Endothelial cell of umbilical vein (primary cell): ENCODE measurements around the gene FAM222B. TPM values are rescaled to one million over a fixed set of nuclear protein-coding genes. Genes with fewer than 3 reads are reported as not detected.
"Not testable (repeated sequence)": the region's sequence is repeated elsewhere in the genome, so short reads cannot be mapped to it uniquely, and the experiment has no call there.

Source experiments
- BruUV-seq: library from RNA; stranded (reverse); fragments of 400-500 nt; replicated peaks from 2 replicates; lab custom pipeline; 2021; lab: Mats Ljungman, UMichigan
- CTCF ChIA-PET: fragments of 300-600, 350-600 bp; sonication (Branson Sonifier 250); formaldehyde crosslinking; loops from one replicate; lab custom pipeline; 2021; ENCODE audit warnings: antibody characterized with exemption, inconsistent platforms; lab: Charles Lee
- POLR2A ChIA-PET: fragments of 300-600, 350-600 bp; sonication (Branson Sonifier 250); formaldehyde crosslinking; loops from one replicate; lab custom pipeline; 2021; ENCODE audit warnings: antibody characterized with exemption, inconsistent platforms; lab: Charles Lee
- DNase-seq: peaks from one replicate; pipeline ENCODE4 v3.0.0-alpha.2; 2011; ENCODE audit warnings: low read depth, low spot score
- FAIRE-seq: peaks from 2 replicates; lab custom pipeline; 2011; peaks lifted over from hg19 to GRCh38; lab: Jason Lieb, UNC
- H2AFZ ChIP-seq: 2 replicates; pipeline ENCODE4 v1.6.0; 2012; ENCODE audit warnings: low read depth, low read length, control low read depth, inconsistent platforms
- H3K27ac ChIP-seq: 2 replicates; pipeline ENCODE4 v1.5.1; 2011; ENCODE audit warnings: low read depth, mild to moderate bottlenecking, control low read depth, low read length, moderate library complexity; ENCODE audit not compliant: insufficient read depth
- H3K27me3 ChIP-seq, 2 experiments: 2 replicates each; pipeline versions ENCODE4 v1.6.0 to v1.6.1; 2011; ENCODE audit warnings: low read length in 2 of 2, mixed read lengths in 1 of 2; ENCODE audit not compliant: control insufficient read depth in 2 of 2, insufficient read depth in 2 of 2
- H3K36me3 ChIP-seq, 2 experiments: 2 replicates in 1 of 2; 3 replicates in 1 of 2; pipeline ENCODE4 v1.5.1; 2011; ENCODE audit warnings: low read length in 2 of 2, mild to moderate bottlenecking in 1 of 2, moderate library complexity in 1 of 2; ENCODE audit not compliant: control insufficient read depth in 2 of 2, insufficient read depth in 2 of 2; ENCODE audit errors: extremely low read depth in 1 of 2
- H3K4me1 ChIP-seq: 3 replicates; pipeline ENCODE4 v1.5.1; 2011; ENCODE audit warnings: mild to moderate bottlenecking, low read length; ENCODE audit not compliant: control insufficient read depth, insufficient read depth; ENCODE audit errors: extremely low read depth
- H3K4me2 ChIP-seq: 2 replicates; pipeline ENCODE4 v1.6.1; 2011; ENCODE audit warnings: low read length, control low read depth, mixed read lengths; ENCODE audit not compliant: insufficient read depth
- H3K4me3 ChIP-seq, 3 experiments: fragments of 200-600 bp in 1 of 3; sonication (generic), shearing (Covaris generic) in 1 of 3; replicated peaks in 1 of 3; 2 replicates each; pipeline ENCODE4 v1.5.1; 2011 to 2016; ENCODE audit warnings: control low read depth in 3 of 3, low read length in 3 of 3, mild to moderate bottlenecking in 2 of 3, inconsistent platforms in 1 of 3, low read depth in 1 of 3, moderate library complexity in 1 of 3; ENCODE audit not compliant: insufficient read depth in 1 of 3
- H3K79me2 ChIP-seq: 2 replicates; pipeline ENCODE4 v1.6.0; 2012; ENCODE audit warnings: low read length, inconsistent platforms; ENCODE audit not compliant: control insufficient read depth, insufficient read depth
- H3K9ac ChIP-seq: replicated peaks from 2 replicates; pipeline ENCODE3; 2011; ENCODE audit warnings: low read length, control low read depth; ENCODE audit not compliant: insufficient read depth; ENCODE audit errors: extremely low read depth
- H3K9me1 ChIP-seq: replicated peaks from 3 replicates; pipeline ENCODE4 v1.6.0; 2011; ENCODE audit warnings: mild to moderate bottlenecking, low read length; ENCODE audit not compliant: control insufficient read depth, insufficient read depth; ENCODE audit errors: extremely low read depth
- H3K9me3 ChIP-seq: replicated peaks from 2 replicates; pipeline ENCODE4 v1.5.1; 2012; ENCODE audit warnings: low read length, inconsistent platforms; ENCODE audit not compliant: control insufficient read depth, insufficient read depth
- H4K20me1 ChIP-seq: replicated peaks from 2 replicates; pipeline ENCODE3; 2011; ENCODE audit warnings: mild to moderate bottlenecking, low read length; ENCODE audit not compliant: control insufficient read depth, insufficient read depth; ENCODE audit errors: extremely low read depth
- CTCF ChIP-seq, 2 donors: IDR thresholded peaks; 1 replicate in 1 of 2; 2 replicates in 1 of 2; pipeline ENCODE4 v1.5.1; 2011; ENCODE audit warnings: low read length in 2 of 2, mild to moderate bottlenecking in 2 of 2, moderate library complexity in 2 of 2, control low read depth in 1 of 2, inconsistent platforms in 1 of 2, low read depth in 1 of 2; ENCODE audit not compliant: insufficient read depth in 1 of 2; ENCODE audit errors: extremely low read depth in 1 of 2
- EZH2 ChIP-seq: IDR thresholded peaks from 2 replicates; pipeline ENCODE4 v1.6.1; 2012; ENCODE audit warnings: borderline replicate concordance, low read depth, mild to moderate bottlenecking, moderate library complexity, low read length, inconsistent platforms; ENCODE audit not compliant: severe bottlenecking
- FOS ChIP-seq: IDR thresholded peaks from 2 replicates; pipeline ENCODE4 v1.6.1; 2011; ENCODE audit warnings: mild to moderate bottlenecking, low read length, moderate library complexity, borderline replicate concordance; ENCODE audit not compliant: insufficient read depth
- GATA2 ChIP-seq: IDR thresholded peaks from 2 replicates; pipeline ENCODE4 v1.7.0; 2011; ENCODE audit warnings: low read depth, mild to moderate bottlenecking, moderate library complexity, mixed read lengths, low read length; ENCODE audit not compliant: insufficient read length, insufficient read depth
- JUN ChIP-seq: IDR thresholded peaks from 2 replicates; pipeline ENCODE4 v1.6.1; 2011; ENCODE audit warnings: borderline replicate concordance, low read depth; ENCODE audit not compliant: insufficient read length, insufficient read depth
- MAX ChIP-seq: IDR thresholded peaks from 2 replicates; pipeline ENCODE4 v1.6.1; 2011; ENCODE audit not compliant: insufficient read depth, insufficient read length
- MYC ChIP-seq: IDR thresholded peaks from one replicate; pipeline ENCODE4 v1.6.1; 2011; ENCODE audit warnings: mild to moderate bottlenecking, low read depth, low read length
- POLR2A ChIP-seq: IDR thresholded peaks from 2 replicates; pipeline ENCODE4 v1.6.1; 2012; ENCODE audit warnings: low read depth, mild to moderate bottlenecking, control low read depth, low read length
- POLR2AphosphoS5 ChIP-seq: IDR thresholded peaks from 2 replicates; pipeline ENCODE4 v1.6.1; 2012; ENCODE audit warnings: low read depth, mild to moderate bottlenecking, control low read depth, low read length, moderate library complexity; ENCODE audit not compliant: insufficient read depth
- dilution Hi-C: fragments of 300-500 bp; cut with MboI; formaldehyde crosslinking; loops from one replicate; pipeline ENCODE4 v1.15.0; 2019; ENCODE audit warnings: low sequenced_read_pairs; ENCODE audit not compliant: extremely low pct_ligation_motif_present
- intact Hi-C: fragments of 100-400 bp; cut with micrococcal nuclease; formaldehyde crosslinking; loops from one replicate; pipeline ENCODE4 v1.10.0; 2022
- polyA plus RNA-seq, 4 experiments: library from polyadenylated mRNA; depleted of rRNA in 3 of 4; stranded (reverse) in 3 of 4; unstranded in 1 of 4; fragments of >200 nt; gene quantifications; 2 replicates each; pipeline versions ENCODE4 v1.2.1 to v1.2.3, GENCODE V29; 2011 to 2012; ENCODE audit warnings: missing spikeins in 1 of 4
- total RNA-seq: library from RNA; stranded (reverse); gene quantifications from 2 replicates; pipeline ENCODE4 v1.2.3, GENCODE V29; 2021

Gene FAM222B
- total and polyA plus RNA-seq, 2 donors (not counting 3 experiments of a cell fraction or from before 2014, with no cell fraction given): 21.1 to 30.6 TPM

GRCh38 chr17:28878158-28878910 is 35.7 kb upstream of the FAM222B start:
- intact Hi-C loops: loop anchor here (2.0 kb wide), 1 partner anchor 14 kb away; no protein-coding TSS in a partner anchor
- no peak for FAIRE-seq
- no peaks in the 10 kb centered on the region for H3K9me1 ChIP-seq
- BruUV-seq: no TSS peak
- CTCF ChIA-PET: interaction anchor here (1.2 to 3.0 kb wide), 10 partner anchors 8 to 151 kb away, joined by 6 to 47 read pairs (median 10); partner anchors contain the start of genes NEK8 and TLCD1
- no peaks in the 10 kb centered on the region for H3K27me3 ChIP-seq
- POLR2A ChIA-PET: no interaction called here
- peaks cover 11 to 39% of the 10 kb centered on the region in 2 experiments for H3K36me3 ChIP-seq
- H3K4me3 ChIP-seq: no peak overlapping the region
- TF ChIP-seq CTCF (IDR thresholded peaks at IDR 0.05; ENCODE audit: extremely low read depth in 1 of 2, insufficient read depth in 1 of 2, low read depth in 1 of 2, low read length in 2 of 2): no peak
- no peak for TF ChIP-seq FOS
- TF ChIP-seq MAX: no peak
- TF ChIP-seq POLR2AphosphoS5: no peak
- no peak for TF ChIP-seq EZH2
- no peak for TF ChIP-seq MYC
- no peak for TF ChIP-seq POLR2A
- no peak for TF ChIP-seq JUN
- no peak for TF ChIP-seq GATA2
- H2AFZ ChIP-seq: no peak overlapping the region
- H4K20me1 ChIP-seq: no peaks in the 10 kb centered on the region
- H3K79me2 ChIP-seq: no peaks in the 10 kb centered on the region
- DNase-seq: no peak
- dilution Hi-C loops: no loop called here
- no peak overlapping the region for H3K9ac ChIP-seq
- no peaks in the 10 kb centered on the region for H3K4me1 ChIP-seq
- no peak overlapping the region for H3K4me2 ChIP-seq
- H3K9me3 ChIP-seq: no peaks in the 10 kb centered on the region
- no peak overlapping the region for H3K27ac ChIP-seq

GRCh38 chr17:28877150-28877711 is 34.6 kb upstream of the FAM222B start:
- POLR2A ChIA-PET: not testable (repeated sequence)
- CTCF ChIA-PET: interaction anchor here (1.5 to 3.0 kb wide), 3 partner anchors 113 to 116 kb away, joined by 4 to 47 read pairs (median 15); no protein-coding TSS in a partner anchor

More at GRCh38 chr17:28877150-28877711, 34.6 kb upstream of the FAM222B start:
- H3K4me3 ChIP-seq, BruUV-seq, H3K9me1 ChIP-seq, H3K9ac ChIP-seq, DNase-seq, H3K27me3 ChIP-seq, H3K27ac ChIP-seq, H3K4me2 ChIP-seq, H4K20me1 ChIP-seq, FAIRE-seq, H3K9me3 ChIP-seq, H3K4me1 ChIP-seq, dilution Hi-C loops, intact Hi-C loops, H3K79me2 ChIP-seq, H2AFZ ChIP-seq: not testable (repeated sequence)
- peaks cover 11 to 29% of the 10 kb centered on the region in 2 experiments for H3K36me3 ChIP-seq
